SK-N-SH (cell line): ENCODE measurements around the gene HSPBAP1. TPM values are rescaled to one million over a fixed set of nuclear protein-coding genes. Genes with fewer than 3 reads are reported as not detected.

ENCODE experiments used
- CTCF ChIA-PET: fragments of 300-600, 350-600 bp; formaldehyde crosslinking; extraction: SDS; loops from one replicate; lab custom pipeline; 2021; lab: Yijun Ruan, JAX
- POLR2A ChIA-PET: fragments of 350-600 bp; sonication (Branson Sonifier 250); formaldehyde crosslinking; extraction: SDS; loops from one replicate; lab custom pipeline; 2020; ENCODE audit warnings: antibody characterized with exemption, inconsistent platforms; lab: Yijun Ruan, JAX
- DNase-seq: peaks from one replicate; pipeline ENCODE4 v3.0.0; 2012
- H2AFZ ChIP-seq: fragments of 200-600 bp; sonication (generic); 2 replicates; pipeline ENCODE4 v1.8.1; 2016; ENCODE audit warnings: antibody characterized with exemption, mild to moderate bottlenecking, low read depth
- H3F3A ChIP-seq: fragments of 200-600 bp; sonication (generic); replicated peaks from 2 replicates; pipeline ENCODE3; 2016; ENCODE audit warnings: antibody characterized with exemption, mild to moderate bottlenecking; ENCODE audit not compliant: insufficient read depth
- H3K27ac ChIP-seq, 2 experiments: fragments of 200-500 bp in 1 of 2; fragments of 200-600 bp in 1 of 2; sonication (Bioruptor generic) in 1 of 2; sonication (generic), shearing (Covaris generic) in 1 of 2; 2 replicates each; pipeline versions ENCODE4 v1.5.1 to v1.6.1; 2014 to 2016; ENCODE audit warnings: low read depth in 2 of 2, inconsistent platforms in 1 of 2, low read length in 1 of 2, mild to moderate bottlenecking in 1 of 2, mixed read lengths in 1 of 2
- H3K27me3 ChIP-seq: fragments of 200-600 bp; sonication (generic), shearing (Covaris generic); 2 replicates; pipeline ENCODE4 v1.6.1; 2016; ENCODE audit warnings: mixed run types; ENCODE audit not compliant: insufficient read depth
- H3K36me3 ChIP-seq, 2 experiments: fragments of 200-500 bp in 1 of 2; fragments of 200-600 bp in 1 of 2; sonication (Bioruptor generic) in 1 of 2; sonication (generic) in 1 of 2; replicated peaks in 1 of 2; 2 replicates each; pipeline versions ENCODE3 to v1.5.1; 2014 to 2016; ENCODE audit warnings: low read length in 1 of 2, mild to moderate bottlenecking in 1 of 2; ENCODE audit not compliant: insufficient read depth in 2 of 2, control insufficient read depth in 1 of 2
- H3K4me1 ChIP-seq, 2 experiments: fragments of 200-500 bp in 1 of 2; fragments of 200-600 bp in 1 of 2; sonication (Bioruptor generic) in 1 of 2; sonication (generic), shearing (Covaris generic) in 1 of 2; 2 replicates each; pipeline versions ENCODE4 v1.5.1 to v1.6.1; 2014 to 2016; ENCODE audit warnings: low read depth in 1 of 2, low read length in 1 of 2, mixed run types in 1 of 2; ENCODE audit not compliant: insufficient read depth in 2 of 2, control insufficient read depth in 1 of 2
- H3K4me2 ChIP-seq: fragments of 200-600 bp; sonication (generic), shearing (Covaris generic); 2 replicates; pipeline ENCODE4 v1.6.1; 2017; ENCODE audit warnings: mixed run types
- H3K4me3 ChIP-seq, 2 experiments: fragments of 200-500 bp in 1 of 2; fragments of 200-600 bp in 1 of 2; sonication (Bioruptor generic) in 1 of 2; sonication (generic), shearing (Covaris generic) in 1 of 2; 2 replicates each; pipeline versions ENCODE4 v1.5.1 to v1.8.1; 2014 to 2016; ENCODE audit warnings: low read depth in 2 of 2, inconsistent platforms in 1 of 2, low read length in 1 of 2, mild to moderate bottlenecking in 1 of 2, mixed read lengths in 1 of 2, moderate library complexity in 1 of 2
- H3K79me2 ChIP-seq: fragments of 200-600 bp; sonication (generic); 2 replicates; pipeline ENCODE4 v1.8.1; 2017; ENCODE audit warnings: mild to moderate bottlenecking; ENCODE audit not compliant: insufficient read depth
- H3K9ac ChIP-seq: fragments of 200-600 bp; sonication (generic); 2 replicates; pipeline ENCODE4 v1.6.1; 2017; ENCODE audit warnings: mixed run types
- H3K9me2 ChIP-seq: fragments of 200-600 bp; sonication (generic); 2 replicates; pipeline ENCODE4 v1.6.1; 2017; ENCODE audit warnings: mixed run types
- H3K9me3 ChIP-seq: fragments of 200-600 bp; sonication (generic); 2 replicates; pipeline ENCODE4 v1.6.1; 2017; ENCODE audit warnings: mixed run types, mild to moderate bottlenecking, moderate library complexity
- H4K20me1 ChIP-seq: fragments of 200-600 bp; sonication (generic); 2 replicates; pipeline ENCODE4 v1.6.1; 2017; ENCODE audit warnings: mild to moderate bottlenecking, mixed run types; ENCODE audit not compliant: insufficient read depth
- CHD2 ChIP-seq: fragments of 150-350 bp; IDR thresholded peaks from 2 replicates; pipeline ENCODE4 v1.6.1; 2018; ENCODE audit warnings: low read length; ENCODE audit not compliant: partially characterized antibody
- ELF1 ChIP-seq: IDR thresholded peaks from 2 replicates; pipeline ENCODE4 v1.4.0; 2012
- EZH2phosphoT487 ChIP-seq: fragments of 200-600 bp; sonication (generic); IDR thresholded peaks from 2 replicates; pipeline ENCODE4 v1.6.1; 2017; ENCODE audit warnings: low read depth, mixed run types, mild to moderate bottlenecking, antibody characterized with exemption, moderate library complexity, borderline replicate concordance
- FOSL2 ChIP-seq: IDR thresholded peaks from 2 replicates; pipeline ENCODE4 v1.4.0; 2012; ENCODE audit warnings: low read depth, mild to moderate bottlenecking, moderate library complexity, borderline replicate concordance
- FOXM1 ChIP-seq: IDR thresholded peaks from 2 replicates; pipeline ENCODE4 v1.4.0; 2012; ENCODE audit warnings: low read depth, mild to moderate bottlenecking
- GABPA ChIP-seq: IDR thresholded peaks from 2 replicates; pipeline ENCODE4 v1.4.0; 2012; ENCODE audit warnings: low read depth, mild to moderate bottlenecking
- GATA2 ChIP-seq: sonication (generic); formaldehyde crosslinking; IDR thresholded peaks from 2 replicates; pipeline ENCODE4 v1.5.0; 2020; ENCODE audit warnings: mild to moderate bottlenecking, missing genetic modification reagents
- JUND ChIP-seq: IDR thresholded peaks from 2 replicates; pipeline ENCODE4 v1.4.0; 2012
- MEF2A ChIP-seq: IDR thresholded peaks from 2 replicates; pipeline ENCODE4 v1.4.0; 2012; ENCODE audit warnings: low read depth, borderline replicate concordance
- MXI1 ChIP-seq: IDR thresholded peaks from 2 replicates; pipeline ENCODE4 v1.6.1; 2012; ENCODE audit warnings: mild to moderate bottlenecking, low read depth, low read length, improper control_type of control experiment
- NRF1 ChIP-seq: IDR thresholded peaks from 2 replicates; pipeline ENCODE4 v1.6.1; 2012; ENCODE audit warnings: low read depth, mild to moderate bottlenecking, low read length
- RAD21 ChIP-seq: IDR thresholded peaks from 2 replicates; pipeline ENCODE4 v1.6.1; 2012; ENCODE audit warnings: mild to moderate bottlenecking, low read length
- RCOR1 ChIP-seq: fragments of 150-350 bp; IDR thresholded peaks from 2 replicates; pipeline ENCODE4 v1.6.1; 2017; ENCODE audit warnings: antibody characterized with exemption, low read length
- RXRA ChIP-seq: IDR thresholded peaks from 2 replicates; pipeline ENCODE4 v1.4.0; 2012; ENCODE audit warnings: low read depth, mild to moderate bottlenecking, borderline replicate concordance
- SIN3A ChIP-seq: IDR thresholded peaks from 2 replicates; pipeline ENCODE4 v1.6.1; 2012; ENCODE audit warnings: low read depth, mild to moderate bottlenecking, low read length, moderate library complexity, borderline replicate concordance
- SMC3 ChIP-seq: IDR thresholded peaks from 2 replicates; pipeline ENCODE4 v1.6.1; 2012; ENCODE audit warnings: low read depth, low read length, improper control_type of control experiment
- TAF1 ChIP-seq: IDR thresholded peaks from 2 replicates; pipeline ENCODE4 v1.6.1; 2012; ENCODE audit warnings: low read depth, mild to moderate bottlenecking, low read length, moderate library complexity, borderline replicate concordance
- TEAD4 ChIP-seq: IDR thresholded peaks from 2 replicates; pipeline ENCODE4 v1.4.0; 2012; ENCODE audit warnings: mild to moderate bottlenecking, borderline replicate concordance; ENCODE audit not compliant: insufficient read depth
- USF1 ChIP-seq: IDR thresholded peaks from 2 replicates; pipeline ENCODE4 v1.4.0; 2012; ENCODE audit warnings: low read depth, borderline replicate concordance
- USF2 ChIP-seq: fragments of 150-350 bp; IDR thresholded peaks from 2 replicates; pipeline ENCODE4 v1.6.1; 2017; ENCODE audit warnings: antibody characterized with exemption, low read length, low read depth, borderline replicate concordance
- YY1 ChIP-seq: IDR thresholded peaks from 2 replicates; pipeline ENCODE4 v1.4.0; 2012; ENCODE audit warnings: low read depth, mild to moderate bottlenecking
- ZBTB33 ChIP-seq: IDR thresholded peaks from 2 replicates; pipeline ENCODE4 v1.4.0; 2012; ENCODE audit warnings: low read depth, borderline replicate concordance
- WGBS: methylation state at CpG from one replicate; pipeline ENCODE4 v1.1.6; 2017; ENCODE audit warnings: low lambda C conversion rate; 5-methylcytosine and 5-hydroxymethylcytosine counted together
- polyA plus RNA-seq, 3 experiments: library from polyadenylated mRNA; depleted of rRNA; stranded (reverse); fragments of >200 nt; gene quantifications; 2 replicates each; pipeline ENCODE4 v1.2.3, GENCODE V29; 2012
- TF ChIP-seq, protein P1 (sequence below): fragments of 200-600 bp; sonication (generic); IDR thresholded peaks from 2 replicates; pipeline ENCODE4 v1.6.1; 2017; ENCODE audit warnings: antibody characterized with exemption, mild to moderate bottlenecking, moderate library complexity

The HSPBAP1 gene, protein sequence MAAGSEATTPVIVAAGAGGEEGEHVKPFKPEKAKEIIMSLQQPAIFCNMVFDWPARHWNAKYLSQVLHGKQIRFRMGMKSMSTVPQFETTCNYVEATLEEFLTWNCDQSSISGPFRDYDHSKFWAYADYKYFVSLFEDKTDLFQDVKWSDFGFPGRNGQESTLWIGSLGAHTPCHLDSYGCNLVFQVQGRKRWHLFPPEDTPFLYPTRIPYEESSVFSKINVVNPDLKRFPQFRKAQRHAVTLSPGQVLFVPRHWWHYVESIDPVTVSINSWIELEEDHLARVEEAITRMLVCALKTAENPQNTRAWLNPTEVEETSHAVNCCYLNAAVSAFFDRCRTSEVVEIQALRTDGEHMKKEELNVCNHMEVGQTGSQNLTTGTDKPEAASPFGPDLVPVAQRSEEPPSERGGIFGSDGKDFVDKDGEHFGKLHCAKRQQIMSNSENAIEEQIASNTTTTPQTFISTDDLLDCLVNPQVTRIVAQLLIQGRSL
- 5.1 and 6.7 TPM in 2 replicates for polyA plus RNA-seq (2012; rRNA removed)
- polyA plus RNA-seq (2012; cell fraction: cytosol; rRNA removed) = 4.5 and 4.8 TPM in 2 replicates
- 11.3 and 19.3 TPM in 2 replicates for polyA plus RNA-seq (2012; cell fraction: nucleus; rRNA removed)

GRCh38 chr3:122793568-122794416, at the start of gene HSPBAP1:
TSS of gene HSPBAP1 (minus strand) at chr3:122793831. CDS start at chr3:122793680, 151 bp downstream.
- H3K9ac ChIP-seq = peak within 1 kb of the TSS; percentile 73
- ChIA-PET POLR2A (interaction anchor here (0.6 to 0.8 kb wide), 3 partner anchors 30 to 378 kb away, joined by 3 read pairs; partner anchors contain the start of gene WDR5B), CTCF (interaction anchor here (1.0 to 1.2 kb wide), 2 partner anchors 39 to 232 kb away, joined by 3 to 6 read pairs; no protein-coding TSS in a partner anchor)
- H4K20me1 ChIP-seq = no peaks in the 10 kb centered on the region
- H3K9me2 ChIP-seq = no peaks in the 10 kb centered on the region
- H3K9me3 ChIP-seq = no peaks in the 10 kb centered on the region
- peak within 1 kb of the TSS; percentile 73 to 92 for H3K27ac ChIP-seq
- H3F3A ChIP-seq = peaks cover 12% of the 10 kb centered on the region
- peak within 1 kb of the TSS; percentile 93 for H3K4me2 ChIP-seq
- peak; percentile 92 for DNase-seq
- peaks cover 0 to 11% of the 10 kb centered on the region in 2 experiments; a peak in 3 of 4 replicates for H3K4me1 ChIP-seq
- H3K36me3 ChIP-seq = no peaks in the 10 kb centered on the region
- H3K27me3 ChIP-seq = no peaks in the 10 kb centered on the region
- WGBS = under 1% methylated on average over 29 of the region's 46 CpGs
- H3K4me3 ChIP-seq = peak within 1 kb of the TSS; percentile 89 to 97
- H3K79me2 ChIP-seq = peaks cover 36% of the 10 kb centered on the region
- H2AFZ ChIP-seq = peak within 1 kb of the TSS; percentile 99
- TF ChIP-seq SMC3 (no peak), RXRA (no peak; the same call in 1 of the 2 replicates), ZBTB33 (no peak), YY1 (no peak), JUND (0 out of 2 replicates have a peak, but pooled peaks have one; percentile 20), RAD21 (no peak), SIN3A (peak; percentile 80), USF1 (peak; percentile 98), ELF1 (peak; percentile 49; the same call in 1 of the 2 replicates), USF2 (peak; percentile 94), NRF1 (no peak), FOSL2 (peak; percentile 66; the same call in 1 of the 2 replicates), TAF1 (peak; percentile 42; the same call in 1 of the 2 replicates), GATA2 (CRISPR knock-in tag) (no peak), MEF2A (no peak), CHD2 (peak; percentile 12), GABPA (peak; percentile 70), TEAD4 (no peak), EZH2phosphoT487 (no peak), MXI1 (peak; percentile 100), RCOR1 (0 out of 2 replicates have a peak, but pooled peaks have one; percentile 12), FOXM1 (no peak)
- TF ChIP-seq, protein P1, sequence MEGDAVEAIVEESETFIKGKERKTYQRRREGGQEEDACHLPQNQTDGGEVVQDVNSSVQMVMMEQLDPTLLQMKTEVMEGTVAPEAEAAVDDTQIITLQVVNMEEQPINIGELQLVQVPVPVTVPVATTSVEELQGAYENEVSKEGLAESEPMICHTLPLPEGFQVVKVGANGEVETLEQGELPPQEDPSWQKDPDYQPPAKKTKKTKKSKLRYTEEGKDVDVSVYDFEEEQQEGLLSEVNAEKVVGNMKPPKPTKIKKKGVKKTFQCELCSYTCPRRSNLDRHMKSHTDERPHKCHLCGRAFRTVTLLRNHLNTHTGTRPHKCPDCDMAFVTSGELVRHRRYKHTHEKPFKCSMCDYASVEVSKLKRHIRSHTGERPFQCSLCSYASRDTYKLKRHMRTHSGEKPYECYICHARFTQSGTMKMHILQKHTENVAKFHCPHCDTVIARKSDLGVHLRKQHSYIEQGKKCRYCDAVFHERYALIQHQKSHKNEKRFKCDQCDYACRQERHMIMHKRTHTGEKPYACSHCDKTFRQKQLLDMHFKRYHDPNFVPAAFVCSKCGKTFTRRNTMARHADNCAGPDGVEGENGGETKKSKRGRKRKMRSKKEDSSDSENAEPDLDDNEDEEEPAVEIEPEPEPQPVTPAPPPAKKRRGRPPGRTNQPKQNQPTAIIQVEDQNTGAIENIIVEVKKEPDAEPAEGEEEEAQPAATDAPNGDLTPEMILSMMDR = no peak
